Measurements from ENCODE around the gene POLDIP2. TPM values are rescaled to one million over a fixed set of nuclear protein-coding genes. Genes with fewer than 3 reads are reported as not detected.
A peak's percentile ranks its signal among the peaks of the same experiment; 100 is the strongest.

POLDIP2 gene
- total and polyA plus RNA-seq, 2 of the 13 experiments (the other 11 are each of a cell fraction or from before 2014, with no cell fraction given), result 85.9 to 114 TPM

GRCh38 chr17:28370035-28370743, 12.9 kb upstream of the POLDIP2 start, which contains the start of gene VTN (continued):
- TF ChIP-seq, protein P1, sequence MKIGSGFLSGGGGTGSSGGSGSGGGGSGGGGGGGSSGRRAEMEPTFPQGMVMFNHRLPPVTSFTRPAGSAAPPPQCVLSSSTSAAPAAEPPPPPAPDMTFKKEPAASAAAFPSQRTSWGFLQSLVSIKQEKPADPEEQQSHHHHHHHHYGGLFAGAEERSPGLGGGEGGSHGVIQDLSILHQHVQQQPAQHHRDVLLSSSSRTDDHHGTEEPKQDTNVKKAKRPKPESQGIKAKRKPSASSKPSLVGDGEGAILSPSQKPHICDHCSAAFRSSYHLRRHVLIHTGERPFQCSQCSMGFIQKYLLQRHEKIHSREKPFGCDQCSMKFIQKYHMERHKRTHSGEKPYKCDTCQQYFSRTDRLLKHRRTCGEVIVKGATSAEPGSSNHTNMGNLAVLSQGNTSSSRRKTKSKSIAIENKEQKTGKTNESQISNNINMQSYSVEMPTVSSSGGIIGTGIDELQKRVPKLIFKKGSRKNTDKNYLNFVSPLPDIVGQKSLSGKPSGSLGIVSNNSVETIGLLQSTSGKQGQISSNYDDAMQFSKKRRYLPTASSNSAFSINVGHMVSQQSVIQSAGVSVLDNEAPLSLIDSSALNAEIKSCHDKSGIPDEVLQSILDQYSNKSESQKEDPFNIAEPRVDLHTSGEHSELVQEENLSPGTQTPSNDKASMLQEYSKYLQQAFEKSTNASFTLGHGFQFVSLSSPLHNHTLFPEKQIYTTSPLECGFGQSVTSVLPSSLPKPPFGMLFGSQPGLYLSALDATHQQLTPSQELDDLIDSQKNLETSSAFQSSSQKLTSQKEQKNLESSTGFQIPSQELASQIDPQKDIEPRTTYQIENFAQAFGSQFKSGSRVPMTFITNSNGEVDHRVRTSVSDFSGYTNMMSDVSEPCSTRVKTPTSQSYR (CRISPR knock-in tag; IDR thresholded peaks at IDR 0.05; ENCODE audit: borderline replicate concordance), result peak; percentile 86; the same call in 1 of the 2 replicates
- TF ChIP-seq KLF16 (CRISPR knock-in tag; IDR thresholded peaks at IDR 0.05), result peak in 1 of 2 experiments; percentile 79; a peak in 2 of 4 replicates
- TF ChIP-seq ZSCAN20 (CRISPR knock-in tag; IDR thresholded peaks at IDR 0.05; ENCODE audit: borderline replicate concordance), result no peak
- no peak for TF ChIP-seq ZNF235 (CRISPR knock-in tag; IDR thresholded peaks at IDR 0.05; ENCODE audit: borderline replicate concordance)
- TF ChIP-seq ZNF441 (CRISPR knock-in tag; IDR thresholded peaks at IDR 0.05; ENCODE audit: borderline replicate concordance), result no peak; the same call in 1 of the 2 replicates
- no peak for TF ChIP-seq ZNF484 (CRISPR knock-in tag; IDR thresholded peaks at IDR 0.05; ENCODE audit: borderline replicate concordance, low read depth)
- TF ChIP-seq, protein P2, sequence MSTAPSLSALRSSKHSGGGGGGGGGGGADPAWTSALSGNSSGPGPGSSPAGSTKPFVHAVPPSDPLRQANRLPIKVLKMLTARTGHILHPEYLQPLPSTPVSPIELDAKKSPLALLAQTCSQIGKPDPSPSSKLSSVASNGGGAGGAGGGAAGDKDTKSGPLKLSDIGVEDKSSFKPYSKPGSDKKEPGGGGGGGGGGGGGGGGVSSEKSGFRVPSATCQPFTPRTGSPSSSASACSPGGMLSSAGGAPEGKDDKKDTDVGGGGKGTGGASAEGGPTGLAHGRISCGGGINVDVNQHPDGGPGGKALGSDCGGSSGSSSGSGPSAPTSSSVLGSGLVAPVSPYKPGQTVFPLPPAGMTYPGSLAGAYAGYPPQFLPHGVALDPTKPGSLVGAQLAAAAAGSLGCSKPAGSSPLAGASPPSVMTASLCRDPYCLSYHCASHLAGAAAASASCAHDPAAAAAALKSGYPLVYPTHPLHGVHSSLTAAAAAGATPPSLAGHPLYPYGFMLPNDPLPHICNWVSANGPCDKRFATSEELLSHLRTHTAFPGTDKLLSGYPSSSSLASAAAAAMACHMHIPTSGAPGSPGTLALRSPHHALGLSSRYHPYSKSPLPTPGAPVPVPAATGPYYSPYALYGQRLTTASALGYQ (CRISPR knock-in tag; IDR thresholded peaks at IDR 0.05), result peak; percentile 92
- peak; percentile 40; the same call in 1 of the 2 replicates for TF ChIP-seq STAG1 (CRISPR knock-in tag; IDR thresholded peaks at IDR 0.05)
- peak; percentile 75; the same call in 1 of the 2 replicates for TF ChIP-seq ZSCAN21 (CRISPR knock-in tag; IDR thresholded peaks at IDR 0.05; ENCODE audit: borderline replicate concordance)
- 0 out of 2 replicates have a peak, but pooled peaks have one; percentile 29 for TF ChIP-seq ZNF253 (CRISPR knock-in tag; IDR thresholded peaks at IDR 0.05; ENCODE audit: borderline replicate concordance)
- peak; percentile 86 for TF ChIP-seq ATF7 (IDR thresholded peaks at IDR 0.05)
- peak; percentile 94 for TF ChIP-seq ATF7 (CRISPR knock-in tag; IDR thresholded peaks at IDR 0.05)
- no peak for TF ChIP-seq DNMT1 (CRISPR knock-in tag; IDR thresholded peaks at IDR 0.05)
- no peak for TF ChIP-seq TRAFD1 (CRISPR knock-in tag; IDR thresholded peaks at IDR 0.05; ENCODE audit: borderline replicate concordance)
- TF ChIP-seq ZSCAN22 (CRISPR knock-in tag; IDR thresholded peaks at IDR 0.05), result no peak; the same call in 1 of the 2 replicates
- TF ChIP-seq NFATC3 (CRISPR knock-in tag; IDR thresholded peaks at IDR 0.05), result no peak
